IgD-negative memory B cell (primary cell): ENCODE results near the gene ATP2A1. TPM values are rescaled to one million over a fixed set of nuclear protein-coding genes. Genes with fewer than 3 reads are reported as not detected.
"Not testable (repeated sequence)": the region's sequence is repeated elsewhere in the genome, so short reads cannot be mapped to it uniquely, and the experiment has no call there.

Experiments
- H3K27ac Mint-ChIP-seq, 3 donors: one replicate each; pipeline ENCODE4 v1.8.0; 2020 to 2022; ENCODE audit warnings: mild to moderate bottlenecking in 3 of 3, mixed read lengths in 3 of 3, moderate library complexity in 1 of 3
- H3K27me3 Mint-ChIP-seq: one replicate; pipeline ENCODE4 v1.8.0; 2021; ENCODE audit warnings: mixed read lengths
- H3K36me3 Mint-ChIP-seq: one replicate; pipeline ENCODE4 v1.8.0; 2020; ENCODE audit warnings: mild to moderate bottlenecking, mixed read lengths
- H3K4me1 Mint-ChIP-seq, 3 donors: one replicate each; pipeline ENCODE4 v1.8.0; 2020 to 2022; ENCODE audit warnings: mixed read lengths in 3 of 3, mild to moderate bottlenecking in 1 of 3
- H3K4me3 Mint-ChIP-seq, 4 donors: one replicate each; pipeline ENCODE4 v1.8.0; 2020 to 2022; ENCODE audit warnings: mild to moderate bottlenecking in 4 of 4, mixed read lengths in 4 of 4, moderate library complexity in 3 of 4
- H3K9me3 Mint-ChIP-seq, 3 donors: one replicate each; pipeline ENCODE4 v1.8.0; 2020 to 2021; ENCODE audit warnings: mixed read lengths in 3 of 3, mild to moderate bottlenecking in 1 of 3
- polyA plus RNA-seq: library from polyadenylated mRNA; unstranded; fragments of 300-500 nt; fragmentation: Illumina TruSeq; gene quantifications from one replicate; pipeline ENCODE4 v1.2.3, GENCODE V29; 2021

ATP2A1 gene
- polyA plus RNA-seq, 1 donor from 2014 or later, result not detected

DNA sequence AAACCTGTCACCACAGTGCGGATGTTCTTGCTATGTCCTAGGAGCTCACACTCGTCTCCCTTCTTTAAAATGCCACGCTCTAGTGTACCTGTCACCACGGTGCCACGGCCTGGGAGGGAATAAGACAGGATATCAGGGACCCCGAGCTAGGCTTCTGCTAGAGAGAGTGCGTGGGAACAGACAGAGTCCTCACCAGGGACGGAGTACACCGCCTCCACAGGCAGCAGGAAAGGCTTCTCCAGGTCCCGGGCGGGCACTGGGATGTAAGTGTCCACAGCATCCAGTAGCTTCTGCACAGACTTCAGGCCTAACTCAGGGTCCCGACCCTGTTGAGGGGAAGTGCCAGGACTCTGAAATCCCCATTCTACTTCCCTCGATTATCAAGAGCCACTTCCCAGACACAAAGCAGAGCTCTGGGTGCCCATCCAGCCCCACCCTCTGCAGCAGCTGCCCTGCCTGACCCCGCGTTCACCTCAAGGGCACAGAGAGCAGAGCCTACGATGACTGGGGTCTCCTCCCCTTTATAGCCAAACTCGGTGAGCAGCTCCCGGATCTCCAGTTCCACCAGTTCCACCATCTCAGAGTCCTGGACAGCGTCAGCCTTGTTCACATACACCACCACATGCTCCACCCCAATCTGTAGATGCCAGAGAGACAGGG lies 33.9 kb upstream of the ATP2A1 start:
- H3K9me3 Mint-ChIP-seq, result no peaks in the 10 kb centered on the region
- H3K4me1 Mint-ChIP-seq, result peaks cover 15 to 17% (median 16%) of the 10 kb centered on the region in 3 donors
- H3K27ac Mint-ChIP-seq, result peak overlapping the region in 2 of 3 donors; percentile 13 to 71
- no peaks in the 10 kb centered on the region for H3K27me3 Mint-ChIP-seq
- peak overlapping the region; percentile 55 to 92 (median 70) for H3K4me3 Mint-ChIP-seq
- H3K36me3 Mint-ChIP-seq, result peaks cover 3% of the 10 kb centered on the region

DNA sequence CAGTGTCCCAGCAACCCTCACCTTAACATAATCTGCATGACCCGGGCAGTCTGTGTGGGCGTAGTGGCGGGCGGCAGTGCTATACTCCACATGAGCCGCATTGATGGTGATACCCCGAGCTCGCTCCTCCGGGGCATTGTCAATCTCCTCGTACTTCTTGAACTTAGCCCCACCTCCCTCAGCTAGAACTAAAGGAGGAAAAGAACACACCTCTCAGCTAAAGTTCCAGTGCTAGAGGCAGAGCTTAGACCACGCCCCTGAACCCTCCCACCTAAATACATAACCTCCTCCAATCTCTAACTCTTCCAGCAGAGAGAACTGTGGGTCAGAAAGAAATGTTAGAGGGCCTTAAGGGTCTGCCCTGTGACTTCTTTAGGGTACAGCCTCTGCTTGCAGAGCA lies 33.0 kb upstream of the ATP2A1 start:
- Mint-ChIP-seq H3K36me3 (peaks cover 3% of the 10 kb centered on the region), H3K9me3 (no peaks in the 10 kb centered on the region), H3K27ac (peak overlapping the region; percentile 83 to 97 (median 90)), H3K27me3 (no peaks in the 10 kb centered on the region), H3K4me3 (peak overlapping the region; percentile 91 to 98 (median 94)), H3K4me1 (peaks cover 15 to 17% (median 16%) of the 10 kb centered on the region in 3 donors)

DNA sequence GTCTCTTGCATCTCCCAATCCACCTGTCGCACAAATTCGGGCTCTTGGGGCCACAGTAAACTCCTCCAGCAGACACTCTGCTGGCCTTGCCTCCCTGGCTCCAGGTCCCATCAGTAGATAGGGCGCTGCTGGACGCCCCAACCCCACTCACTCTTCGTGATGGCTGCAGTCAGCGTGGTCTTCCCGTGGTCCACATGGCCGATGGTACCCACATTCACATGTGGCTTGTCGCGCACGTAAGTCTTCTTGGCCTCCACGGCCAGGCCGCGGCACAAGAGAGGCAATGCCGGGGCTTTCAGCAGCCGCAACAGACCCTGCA lies 32.6 kb upstream of the ATP2A1 start:
- Mint-ChIP-seq H3K27me3 (no peaks in the 10 kb centered on the region), H3K4me3 (peak overlapping the region; percentile 91 to 98 (median 94)), H3K9me3 (no peaks in the 10 kb centered on the region), H3K4me1 (peaks cover 15 to 17% (median 16%) of the 10 kb centered on the region in 3 donors), H3K27ac (peak overlapping the region; percentile 83 to 97 (median 90)), H3K36me3 (peaks cover 3% of the 10 kb centered on the region)

DNA sequence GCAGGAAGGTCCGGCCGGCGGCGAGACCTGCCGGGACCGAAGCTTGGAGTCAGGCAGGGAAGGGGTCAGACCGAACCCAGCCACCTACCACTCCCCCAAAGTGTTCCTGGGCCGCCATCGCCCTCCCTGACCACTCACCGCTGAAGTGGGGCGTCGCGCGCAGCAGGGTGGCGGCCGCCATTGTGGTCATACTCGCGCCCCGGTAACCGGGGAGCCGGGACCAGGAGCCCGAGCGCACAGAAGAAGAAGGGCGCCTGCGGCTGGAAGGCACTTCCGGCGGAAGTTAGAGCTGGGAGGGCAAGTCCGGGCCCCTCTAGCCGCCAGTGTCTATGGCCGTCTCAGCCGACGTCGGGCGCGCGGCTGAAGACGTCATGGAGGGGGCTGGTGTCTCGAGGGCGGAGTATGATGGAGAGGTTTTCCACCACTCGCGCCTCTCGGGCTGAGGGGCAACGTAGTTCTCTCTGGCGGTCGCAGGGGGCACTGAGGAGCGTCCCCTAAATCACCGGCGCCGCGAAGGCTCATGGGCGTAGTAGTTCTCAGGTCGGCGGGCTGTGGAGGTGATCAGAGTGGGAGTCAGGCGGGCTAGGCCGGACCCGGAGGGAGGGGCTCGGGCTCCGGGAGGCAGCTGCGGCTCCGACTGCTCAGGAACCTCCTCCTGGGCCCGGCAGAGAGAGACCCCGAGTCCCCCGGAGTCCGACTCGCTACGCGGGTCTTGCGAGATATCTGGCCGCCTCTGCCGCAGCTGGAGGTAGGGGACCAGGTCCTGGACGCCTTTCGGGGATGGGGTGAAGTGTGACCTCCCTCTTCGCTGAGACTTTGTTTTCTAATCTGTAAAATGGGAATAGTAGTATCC lies 32.0 kb upstream of the ATP2A1 start, which contains the start of gene TUFM:
Gene TUFM (minus strand): TSS at position 269 of the 853 bp plus-strand sequence. CDS start 79 bp downstream, at position 190.
- H3K27ac Mint-ChIP-seq, result peak within 1 kb of the TSS; percentile 83 to 97 (median 90)
- peaks cover 3% of the 10 kb centered on the region for H3K36me3 Mint-ChIP-seq
- H3K27me3 Mint-ChIP-seq, result no peaks in the 10 kb centered on the region
- no peaks in the 10 kb centered on the region for H3K9me3 Mint-ChIP-seq
- H3K4me3 Mint-ChIP-seq, result peak within 1 kb of the TSS; percentile 91 to 98 (median 94)
- peaks cover 15 to 17% (median 16%) of the 10 kb centered on the region in 3 donors for H3K4me1 Mint-ChIP-seq

DNA sequence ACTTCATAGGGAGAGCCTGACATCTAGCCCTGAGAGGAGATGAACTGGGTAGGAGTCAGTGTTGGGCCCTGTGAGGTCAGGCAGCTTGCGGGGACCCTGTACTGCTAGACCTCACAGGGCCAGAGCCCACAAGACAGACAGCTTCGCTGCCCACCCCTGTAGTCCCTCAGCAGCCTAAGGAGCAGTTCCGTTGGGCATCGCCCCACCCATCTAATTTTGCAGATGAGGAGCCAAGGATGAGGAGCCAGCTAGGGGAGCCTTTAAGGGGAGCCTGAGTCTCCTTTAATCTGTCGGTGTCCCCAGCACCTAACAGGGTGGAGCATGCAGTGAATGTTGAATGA lies 31.4 kb upstream of the ATP2A1 start:
- Mint-ChIP-seq H3K27ac (peak overlapping the region; percentile 83 to 97 (median 90)), H3K4me3 (peak overlapping the region; percentile 91 to 98 (median 94)), H3K9me3 (no peaks in the 10 kb centered on the region), H3K36me3 (peaks cover 3% of the 10 kb centered on the region), H3K4me1 (peaks cover 15 to 17% (median 16%) of the 10 kb centered on the region in 3 donors), H3K27me3 (no peaks in the 10 kb centered on the region)

DNA sequence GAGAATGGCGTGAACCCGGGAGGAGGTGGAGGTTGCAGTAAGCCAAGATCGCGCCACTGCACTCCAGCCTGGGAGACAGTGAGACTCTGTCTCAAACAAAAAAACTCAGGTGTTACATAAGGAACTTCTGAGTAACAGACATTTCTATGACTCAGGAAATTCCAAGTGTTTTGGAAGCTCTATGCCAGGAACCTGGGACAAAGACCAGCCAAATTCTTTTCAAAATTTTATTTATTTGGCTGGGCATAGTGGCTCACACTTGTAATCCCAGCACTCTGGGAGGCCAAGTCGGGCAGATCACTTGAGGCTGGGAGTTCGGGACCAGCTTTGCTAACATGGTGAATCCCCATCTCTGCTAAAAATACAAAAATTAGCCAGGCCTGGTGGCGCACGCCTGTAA lies 19.9 kb upstream of the ATP2A1 start:
- H3K4me3 Mint-ChIP-seq, result no peak overlapping the region
- no peaks in the 10 kb centered on the region for H3K9me3 Mint-ChIP-seq
- no peak overlapping the region for H3K27ac Mint-ChIP-seq
- H3K36me3 Mint-ChIP-seq, result no peaks in the 10 kb centered on the region
- H3K27me3 Mint-ChIP-seq, result no peaks in the 10 kb centered on the region
- peaks cover 0 to 8% (median 0%) of the 10 kb centered on the region in 3 donors for H3K4me1 Mint-ChIP-seq

DNA sequence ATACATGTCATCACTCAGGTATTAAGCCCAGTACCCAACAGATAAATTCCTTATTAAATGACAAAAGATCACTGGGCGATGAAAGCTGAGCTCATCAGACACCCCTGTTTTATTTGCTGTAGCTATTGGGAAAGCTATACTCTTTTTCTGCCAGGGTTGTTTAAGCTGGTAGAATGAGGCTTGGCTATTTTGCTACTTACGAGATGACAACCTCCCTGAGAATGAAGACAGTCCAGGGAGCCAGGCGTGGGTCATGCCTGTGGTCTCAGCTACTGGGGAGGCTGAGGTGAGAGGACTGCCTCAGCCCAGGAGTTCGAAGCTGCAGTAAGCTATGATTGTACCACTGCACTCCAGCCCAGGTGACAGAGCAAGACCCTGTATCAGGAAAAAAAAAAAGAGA lies 19.0 kb upstream of the ATP2A1 start:
- no peaks in the 10 kb centered on the region for H3K27me3 Mint-ChIP-seq
- H3K4me3 Mint-ChIP-seq, result peak overlapping the region in 1 of 4 donors; percentile 62
- no peak overlapping the region for H3K27ac Mint-ChIP-seq
- peaks cover 0 to 11% (median 2%) of the 10 kb centered on the region in 3 donors for H3K4me1 Mint-ChIP-seq
- H3K9me3 Mint-ChIP-seq, result no peaks in the 10 kb centered on the region
- H3K36me3 Mint-ChIP-seq, result no peaks in the 10 kb centered on the region

DNA sequence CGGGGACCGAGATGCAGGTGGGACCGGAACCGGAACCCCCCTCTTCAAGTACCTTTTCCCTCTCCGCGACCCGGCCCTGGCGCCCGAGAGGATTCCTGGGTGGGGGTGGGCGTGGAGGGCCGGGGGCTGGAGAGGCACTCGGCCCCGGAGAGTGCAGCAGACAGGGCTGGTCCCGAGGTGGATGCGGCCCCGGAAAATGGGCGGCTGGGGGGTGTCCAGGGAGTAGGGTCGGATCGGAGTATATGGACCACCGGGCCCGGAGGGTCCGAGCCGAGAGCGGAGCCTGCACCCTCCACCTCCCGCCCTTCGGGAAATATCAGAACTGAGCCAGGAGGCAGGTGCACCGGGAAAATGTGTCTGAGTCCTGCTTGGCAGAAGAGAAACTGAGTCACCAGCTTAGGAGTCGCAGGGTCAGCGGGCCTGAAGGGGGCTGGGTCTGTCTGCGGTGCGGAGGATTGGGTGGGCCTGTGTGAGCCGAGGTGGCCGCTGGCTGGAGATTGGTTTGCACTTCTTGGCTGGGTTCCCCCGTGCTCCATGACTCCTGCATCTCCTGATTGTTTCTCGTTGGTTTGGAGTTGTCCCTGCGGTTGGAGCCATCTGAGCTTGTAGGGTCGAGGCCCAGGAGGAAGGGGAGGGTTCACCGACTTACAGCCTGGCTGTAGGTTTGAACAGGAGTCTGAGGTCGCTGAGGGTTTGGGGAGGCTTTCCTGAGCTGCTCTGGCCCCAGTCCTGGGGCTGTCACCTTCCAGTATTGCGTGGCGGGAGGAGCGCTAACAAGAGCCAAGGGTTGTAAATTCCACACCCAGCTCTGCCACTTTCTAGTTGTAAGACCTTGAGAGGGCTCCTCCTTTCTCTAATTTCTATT lies 14.1 kb upstream of the ATP2A1 start:
- H3K4me1 Mint-ChIP-seq, result peaks cover 6 to 22% (median 11%) of the 10 kb centered on the region in 3 donors
- peaks cover 1% of the 10 kb centered on the region for H3K36me3 Mint-ChIP-seq
- H3K4me3 Mint-ChIP-seq, result peak overlapping the region; percentile 96 to 100 (median 99)
- H3K27me3 Mint-ChIP-seq, result no peaks in the 10 kb centered on the region
- H3K27ac Mint-ChIP-seq, result peak overlapping the region; percentile 87 to 98 (median 97)
- H3K9me3 Mint-ChIP-seq, result no peaks in the 10 kb centered on the region

DNA sequence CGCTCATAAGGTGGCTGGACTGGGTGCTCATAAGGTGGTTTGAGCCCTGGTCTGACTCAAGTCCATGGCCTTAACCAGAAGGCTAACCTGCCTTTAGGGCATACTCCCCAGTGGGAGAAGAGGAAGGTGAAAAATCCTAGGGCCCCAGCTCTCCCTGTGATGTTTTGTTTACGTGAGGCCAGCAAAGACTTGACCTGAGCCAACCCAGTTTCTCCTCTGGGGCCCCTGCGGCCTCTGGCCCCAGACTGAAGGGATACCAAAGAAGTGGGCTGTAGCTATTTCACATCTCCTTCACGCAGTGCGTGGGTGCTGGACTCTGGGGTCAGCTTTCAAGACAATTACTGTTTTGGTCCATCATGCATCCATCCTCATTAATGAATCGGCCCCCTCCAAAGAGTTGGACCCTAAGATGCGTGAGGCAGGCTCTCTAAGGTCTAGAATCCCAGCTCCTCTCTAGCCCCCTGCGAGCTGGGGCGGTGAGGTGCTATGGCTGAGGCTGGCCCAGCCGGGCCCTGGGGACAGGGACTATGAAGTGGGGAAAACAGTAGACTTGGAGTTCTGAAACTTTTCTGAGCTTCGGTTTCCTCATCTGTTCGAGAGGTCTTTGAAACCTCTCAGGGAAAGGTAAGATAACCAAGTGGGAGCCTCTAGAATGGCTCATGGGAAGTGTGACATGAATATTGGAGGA lies 13.1 kb upstream of the ATP2A1 start:
- no peaks in the 10 kb centered on the region for H3K27me3 Mint-ChIP-seq
- H3K9me3 Mint-ChIP-seq, result no peaks in the 10 kb centered on the region
- peaks cover 6 to 19% (median 11%) of the 10 kb centered on the region in 3 donors for H3K4me1 Mint-ChIP-seq
- H3K27ac Mint-ChIP-seq, result peak overlapping the region; percentile 87 to 98 (median 97)
- H3K4me3 Mint-ChIP-seq, result peak overlapping the region; percentile 37 to 98 (median 82)
- peaks cover 2% of the 10 kb centered on the region for H3K36me3 Mint-ChIP-seq

DNA sequence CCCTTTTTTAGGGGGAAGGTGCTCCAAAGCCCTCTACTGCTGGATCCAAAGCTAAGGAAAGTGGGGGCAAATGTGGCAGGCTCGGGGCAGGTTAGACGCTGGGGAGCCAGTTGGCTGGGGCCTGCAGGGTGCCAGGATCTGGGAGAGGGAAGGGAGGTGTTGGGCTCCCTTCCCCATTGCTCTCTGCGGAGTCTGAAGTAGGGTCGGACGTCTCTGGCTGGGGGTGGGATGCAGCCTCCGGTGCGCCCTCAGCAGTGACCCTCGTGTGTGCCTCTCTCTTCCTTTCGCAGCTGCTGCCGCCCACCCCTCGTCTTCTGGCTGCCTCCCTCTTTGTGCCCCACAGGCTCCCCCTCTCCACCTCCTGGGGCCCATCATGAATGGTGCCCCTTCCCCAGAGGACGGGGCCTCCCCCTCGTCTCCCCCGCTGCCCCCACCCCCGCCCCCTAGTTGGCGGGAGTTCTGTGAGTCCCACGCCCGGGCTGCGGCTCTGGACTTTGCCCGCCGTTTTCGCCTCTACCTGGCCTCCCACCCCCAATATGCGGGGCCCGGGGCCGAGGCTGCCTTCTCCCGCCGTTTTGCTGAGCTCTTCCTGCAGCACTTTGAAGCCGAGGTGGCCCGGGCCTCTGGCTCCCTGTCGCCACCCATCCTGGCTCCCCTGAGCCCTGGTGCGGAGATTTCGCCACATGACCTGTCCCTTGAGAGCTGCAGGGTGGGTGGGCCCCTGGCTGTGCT lies 12.4 kb upstream of the ATP2A1 start:
- H3K36me3 Mint-ChIP-seq, result peaks cover 4% of the 10 kb centered on the region
- no peak overlapping the region for H3K27ac Mint-ChIP-seq
- peaks cover 6 to 19% (median 11%) of the 10 kb centered on the region in 3 donors for H3K4me1 Mint-ChIP-seq
- H3K27me3 Mint-ChIP-seq, result no peaks in the 10 kb centered on the region
- peak overlapping the region in 1 of 4 donors; percentile 96 for H3K4me3 Mint-ChIP-seq
- no peaks in the 10 kb centered on the region for H3K9me3 Mint-ChIP-seq

DNA sequence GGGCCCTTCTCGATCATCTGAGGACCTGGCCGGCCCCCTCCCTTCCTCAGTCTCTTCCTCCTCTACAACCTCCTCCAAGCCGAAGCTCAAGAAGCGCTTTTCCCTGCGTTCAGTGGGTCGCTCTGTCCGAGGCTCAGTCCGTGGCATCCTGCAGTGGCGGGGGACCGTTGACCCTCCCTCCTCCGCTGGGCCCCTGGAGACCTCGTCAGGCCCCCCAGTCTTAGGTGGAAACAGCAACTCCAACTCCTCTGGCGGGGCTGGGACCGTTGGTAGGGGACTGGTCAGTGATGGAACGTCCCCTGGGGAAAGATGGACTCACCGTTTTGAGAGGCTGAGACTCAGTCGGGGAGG lies 11.9 kb upstream of the ATP2A1 start:
- peak overlapping the region in 1 of 3 donors; percentile 39 for H3K27ac Mint-ChIP-seq
- peaks cover 4% of the 10 kb centered on the region for H3K36me3 Mint-ChIP-seq
- H3K27me3 Mint-ChIP-seq, result no peaks in the 10 kb centered on the region
- H3K4me3 Mint-ChIP-seq, result peak overlapping the region in 2 of 4 donors; percentile 72 to 83
- H3K4me1 Mint-ChIP-seq, result peaks cover 6 to 19% (median 11%) of the 10 kb centered on the region in 3 donors
- no peaks in the 10 kb centered on the region for H3K9me3 Mint-ChIP-seq

DNA sequence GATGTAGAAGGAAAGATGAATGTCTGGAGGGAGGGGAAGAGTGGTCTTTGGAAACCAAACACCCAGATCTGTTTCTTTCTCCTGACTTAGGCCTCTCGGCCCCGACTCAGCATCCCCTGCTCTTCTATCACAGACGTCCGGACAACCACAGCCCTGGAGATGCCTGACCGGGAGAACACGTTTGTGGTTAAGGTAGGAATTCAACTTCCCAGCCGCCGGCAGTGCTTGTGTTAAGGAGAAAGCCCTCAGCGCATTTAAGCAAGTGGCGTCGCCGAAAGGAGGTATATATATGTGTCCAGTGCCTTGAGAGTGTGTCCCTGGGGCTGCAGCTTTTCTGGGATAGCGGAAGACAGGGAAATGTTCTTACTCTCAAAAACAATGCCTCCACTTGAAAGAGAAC lies 11.0 kb upstream of the ATP2A1 start:
- Mint-ChIP-seq H3K4me1 (peaks cover 6 to 17% (median 11%) of the 10 kb centered on the region in 3 donors), H3K4me3 (peak overlapping the region in 1 of 4 donors; percentile 83), H3K9me3 (no peaks in the 10 kb centered on the region), H3K36me3 (peaks cover 4% of the 10 kb centered on the region), H3K27ac (peak overlapping the region in 2 of 3 donors; percentile 39 to 69), H3K27me3 (no peaks in the 10 kb centered on the region)

DNA sequence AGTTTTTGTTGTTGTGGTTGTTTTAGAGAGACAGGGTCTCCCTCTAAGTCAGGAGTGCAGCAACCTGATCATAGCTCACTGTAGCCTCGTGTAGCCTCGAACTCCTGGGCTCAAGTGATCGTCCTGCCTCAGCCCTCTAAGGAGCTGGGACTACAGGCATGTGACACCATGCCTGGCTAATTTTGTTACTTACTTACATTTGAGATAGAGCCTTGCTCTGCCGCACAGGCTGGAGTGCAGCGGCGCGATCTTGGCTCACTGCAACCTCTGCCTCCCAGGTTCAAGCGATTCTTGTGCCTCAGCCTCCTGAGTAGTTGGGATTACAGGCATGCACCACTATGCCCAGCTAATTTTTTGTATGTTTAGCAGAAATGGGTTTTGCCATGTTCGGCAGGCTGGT lies 10.6 kb upstream of the ATP2A1 start:
- peak overlapping the region in 2 of 3 donors; percentile 39 to 69 for H3K27ac Mint-ChIP-seq
- peaks cover 6 to 17% (median 11%) of the 10 kb centered on the region in 3 donors for H3K4me1 Mint-ChIP-seq
- peak overlapping the region in 1 of 4 donors; percentile 83 for H3K4me3 Mint-ChIP-seq
- H3K27me3 Mint-ChIP-seq, H3K36me3 Mint-ChIP-seq, H3K9me3 Mint-ChIP-seq: not testable (repeated sequence)

DNA sequence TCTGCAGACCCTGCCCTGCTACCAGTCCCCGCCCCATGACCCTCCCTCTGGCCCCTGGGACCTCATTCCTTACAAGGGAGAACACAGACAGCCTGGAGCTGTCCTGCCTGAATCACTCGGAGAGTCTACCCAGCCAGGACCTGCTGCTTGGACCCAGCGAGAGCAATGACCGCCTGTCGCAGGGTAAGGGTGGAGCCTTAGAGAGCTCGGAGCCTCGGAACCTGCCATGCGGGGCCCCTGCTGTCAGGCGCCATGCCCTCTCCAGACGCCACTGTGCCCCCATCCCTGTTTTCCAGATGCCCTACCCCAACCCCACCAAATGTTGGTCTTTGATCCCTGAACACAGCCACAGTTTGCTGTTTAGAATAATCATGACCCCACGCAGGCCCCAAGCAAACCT lies 9.1 kb upstream of the ATP2A1 start:
- peaks cover 4% of the 10 kb centered on the region for H3K36me3 Mint-ChIP-seq
- H3K27ac Mint-ChIP-seq, result peak overlapping the region in 1 of 3 donors; percentile 35
- H3K27me3 Mint-ChIP-seq, result no peaks in the 10 kb centered on the region
- H3K4me1 Mint-ChIP-seq, result peaks cover 6 to 17% (median 11%) of the 10 kb centered on the region in 3 donors
- no peaks in the 10 kb centered on the region for H3K9me3 Mint-ChIP-seq
- H3K4me3 Mint-ChIP-seq, result peak overlapping the region in 1 of 4 donors; percentile 8
